GM12892 (cell line): ENCODE measurements around the gene ZIC2.

Experiments used
- POLR2A ChIP-seq: IDR thresholded peaks from 2 replicates; pipeline ENCODE4 v1.6.1; 2011; ENCODE audit warnings: low read depth, low read length, control low read depth
- POLR2AphosphoS5 ChIP-seq: IDR thresholded peaks from 2 replicates; pipeline ENCODE4 v1.6.1; 2011; ENCODE audit warnings: low read depth, low read length, control low read depth

DNA sequence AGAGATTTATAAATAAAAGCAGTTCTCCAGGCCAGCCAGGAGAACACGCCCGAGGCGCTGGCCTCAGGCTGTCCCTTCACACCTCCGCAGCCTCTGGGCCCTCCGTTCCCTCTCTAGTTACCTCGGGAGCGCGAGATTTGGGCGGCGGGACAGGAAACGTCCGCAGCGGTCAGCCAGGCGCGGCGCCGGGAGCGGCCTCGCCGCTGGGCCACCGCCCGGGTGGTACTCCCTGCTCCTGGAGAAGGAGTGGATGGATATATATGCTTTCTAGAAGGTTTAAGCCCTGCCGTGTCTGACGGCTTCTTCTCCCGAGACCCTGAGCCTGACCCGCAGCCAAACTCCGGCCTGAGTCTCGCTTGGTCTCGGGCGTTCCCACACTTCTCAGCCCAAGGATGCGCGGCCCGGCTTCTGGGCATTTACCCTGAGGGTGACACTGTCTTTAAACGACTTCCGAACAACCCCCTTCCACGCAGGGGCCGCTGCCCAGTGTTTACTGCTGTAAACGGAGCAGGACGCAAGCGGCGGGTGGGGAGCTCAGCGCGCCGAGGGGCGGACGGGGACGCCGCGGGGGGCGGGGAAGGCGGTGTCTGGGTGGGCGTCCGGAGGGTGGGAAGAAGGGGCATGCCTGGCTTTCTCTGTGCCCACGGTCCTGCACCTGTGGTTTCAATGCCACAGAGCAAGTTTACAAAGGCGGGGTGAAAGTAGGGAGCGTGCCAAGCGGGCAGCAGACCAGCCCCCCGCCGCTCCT lies 2.0 kb upstream of the ZIC2 start:
- TF ChIP-seq POLR2A (no peak), POLR2AphosphoS5 (no peak)
